Keratinocyte (primary cell): ENCODE measurements around the gene HMX3.
A peak's percentile ranks its signal among the peaks of the same experiment; 100 is the strongest.

ENCODE experiments used
- CTCF ChIP-seq, 3 experiments: IDR thresholded peaks in 1 of 3; conservative IDR thresholded peaks in 1 of 3; optimal IDR thresholded peaks in 1 of 3; 2 replicates in 2 of 3; 3 replicates in 1 of 3; pipeline versions ENCODE3 to v1.5.1; 2011; ENCODE audit warnings: low read length in 3 of 3, mild to moderate bottlenecking in 3 of 3, moderate library complexity in 2 of 3, control low read depth in 1 of 3, inconsistent platforms in 1 of 3; ENCODE audit not compliant: insufficient read depth in 2 of 3; ENCODE audit errors: extremely low read depth in 1 of 3
- EZH2 ChIP-seq: IDR thresholded peaks from one replicate; pipeline ENCODE4 v1.6.1; 2012; ENCODE audit warnings: inconsistent platforms, mild to moderate bottlenecking, low read length, moderate library complexity

GRCh38 chr10:123144697-123145541, 9.1 kb downstream of the HMX3 start:
- peak in 2 of 3 experiments; percentile 26 to 46 for TF ChIP-seq CTCF (optimal IDR thresholded peaks at IDR 0.05 in 1 of 3, IDR thresholded peaks at IDR 0.05 in 1 of 3, conservative IDR thresholded peaks at IDR 0.05 in 1 of 3; ENCODE audit: extremely low read depth in 1 of 3, insufficient read depth in 2 of 3, low read length in 3 of 3)
- TF ChIP-seq EZH2 = peak; percentile 90
